K562 (cell line): ENCODE data around the gene MEA1. TPM values are rescaled to one million over a fixed set of nuclear protein-coding genes. Genes with fewer than 3 reads are reported as not detected.

Experiments
- CBX8 ChIP-seq: fragments of 200-600 bp; sonication (generic); IDR thresholded peaks from 2 replicates; pipeline ENCODE4 v1.6.1; 2012; ENCODE audit warnings: borderline replicate concordance, mixed run types, low read depth, mild to moderate bottlenecking, moderate library complexity, mixed read lengths, low read length, control low read depth, inconsistent platforms; ENCODE audit not compliant: poor library complexity, severe bottlenecking; ENCODE audit errors: extremely low read depth
- CREB3 ChIP-seq: fragments of 450-650 bp; conservative IDR thresholded peaks from 2 replicates; pipeline ENCODE4 v1.6.1; 2016; ENCODE audit warnings: missing genetic modification characterization, low read depth, mild to moderate bottlenecking, missing compliant biosample characterization, moderate library complexity
- CREBBP ChIP-seq: IDR thresholded peaks from one replicate; pipeline ENCODE4 v1.6.1; 2012; ENCODE audit warnings: low read depth, mild to moderate bottlenecking, control low read depth, inconsistent platforms, low read length
- EWSR1 ChIP-seq: fragments of 450-650 bp; IDR thresholded peaks from 2 replicates; pipeline ENCODE4 v1.6.1; 2018; ENCODE audit warnings: borderline replicate concordance, mild to moderate bottlenecking, low read depth, moderate library complexity; ENCODE audit not compliant: partially characterized antibody
- GABPA ChIP-seq: fragments of 200-800 bp; sonication (Bioruptor generic); conservative IDR thresholded peaks from 2 replicates; pipeline ENCODE4 v1.6.1; 2016; ENCODE audit warnings: low read depth, missing genetic modification characterization, missing compliant biosample characterization
- IRF2 ChIP-seq: sonication (generic); formaldehyde crosslinking; IDR thresholded peaks from 2 replicates; pipeline ENCODE4 v1.8.1; 2022; ENCODE audit warnings: mild to moderate bottlenecking, missing genetic modification reagents
- KLF16 ChIP-seq: IDR thresholded peaks from 2 replicates; pipeline ENCODE4 v1.6.1; 2016; ENCODE audit warnings: antibody characterized with exemption
- MAX ChIP-seq: sonication (generic); formaldehyde crosslinking; IDR thresholded peaks from 2 replicates; pipeline ENCODE4 v1.9.0; 2022; ENCODE audit warnings: mild to moderate bottlenecking, missing genetic modification reagents
- SMAD4 ChIP-seq: fragments of 250-450 bp; sonication (Bioruptor Pico); conservative IDR thresholded peaks from 2 replicates; pipeline ENCODE4 v1.8.0; 2021; ENCODE audit warnings: inconsistent platforms, mild to moderate bottlenecking, moderate library complexity
- SP2 ChIP-seq: IDR thresholded peaks from 2 replicates; pipeline ENCODE4 v1.6.1; 2011; ENCODE audit warnings: mild to moderate bottlenecking, low read depth, low read length, moderate library complexity; ENCODE audit not compliant: poor library complexity, severe bottlenecking; ENCODE audit errors: extremely low read depth
- TAL1 ChIP-seq: fragments of 450-650 bp; IDR thresholded peaks from 2 replicates; pipeline ENCODE4 v1.6.1; 2016; ENCODE audit warnings: mild to moderate bottlenecking
- ZBTB17 ChIP-seq: fragments of 450-650 bp; formaldehyde crosslinking; IDR thresholded peaks from 2 replicates; pipeline ENCODE4 v1.4.0; 2020; ENCODE audit warnings: mild to moderate bottlenecking
- ZNF280B ChIP-seq: fragments of 250-450 bp; sonication (Bioruptor Pico); IDR thresholded peaks from 2 replicates; pipeline ENCODE4 v1.5.1; 2021; ENCODE audit warnings: mild to moderate bottlenecking
- ZNF311 ChIP-seq: fragments of 250-450 bp; sonication (Bioruptor Pico); IDR thresholded peaks from 2 replicates; pipeline ENCODE4 v1.4.0; 2020; ENCODE audit warnings: mild to moderate bottlenecking, moderate library complexity
- ZNF561 ChIP-seq: fragments of 450-650 bp; formaldehyde crosslinking; conservative IDR thresholded peaks from 2 replicates; pipeline ENCODE4 v1.4.0; 2020; ENCODE audit warnings: mild to moderate bottlenecking, moderate library complexity
- ZNF699 ChIP-seq: fragments of 250-450 bp; sonication (Bioruptor Pico); IDR thresholded peaks from 2 replicates; pipeline ENCODE4 v1.8.0; 2021; ENCODE audit warnings: mild to moderate bottlenecking, moderate library complexity; ENCODE audit not compliant: insufficient replicate concordance
- polyA plus RNA-seq, 8 experiments: library from polyadenylated mRNA; depleted of rRNA in 4 of 8; stranded (reverse) in 5 of 8; unstranded in 3 of 8; fragments of >200 nt; fragmentation: Nextera tagmentation in 2 of 8; fragmentation: Illumina TruSeq in 1 of 8; extraction: Ambion mirVana in 2 of 8; extraction: Trizol in 1 of 8; gene quantifications; 2 replicates each; pipeline versions ENCODE4 v1.2.1 to v1.2.3, GENCODE V29; 2011 to 2014; ENCODE audit warnings: inconsistent platforms in 1 of 8, missing spikeins in 1 of 8
- total RNA-seq, 7 experiments: library from RNA; depleted of rRNA in 6 of 7; stranded (reverse); fragments of >200 nt in 6 of 7; fragmentation: Illumina TruSeq in 2 of 7; extraction: Trizol in 2 of 7; gene quantifications; 2 replicates each; pipeline versions ENCODE4 v1.2.1 to v1.2.3, GENCODE V29; 2011 to 2021; ENCODE audit warnings: low replicate concordance in 1 of 7
- TF ChIP-seq, protein P1 (sequence below): sonication (generic); formaldehyde crosslinking; IDR thresholded peaks from 2 replicates; pipeline ENCODE4 v1.8.1; 2022; ENCODE audit warnings: missing genetic modification reagents
- TF ChIP-seq, protein P2 (sequence below): IDR thresholded peaks from 2 replicates; pipeline ENCODE4 v1.6.1; 2011; ENCODE audit warnings: borderline replicate concordance, low read depth, mild to moderate bottlenecking, moderate library complexity, low read length; ENCODE audit not compliant: insufficient read depth, poor library complexity, severe bottlenecking

Gene MEA1
- total and polyA plus RNA-seq, 9 of the 15 experiments (the other 6 are each of a cell fraction or from before 2014, with no cell fraction given): 86.8 to 210 (median 152) TPM

DNA sequence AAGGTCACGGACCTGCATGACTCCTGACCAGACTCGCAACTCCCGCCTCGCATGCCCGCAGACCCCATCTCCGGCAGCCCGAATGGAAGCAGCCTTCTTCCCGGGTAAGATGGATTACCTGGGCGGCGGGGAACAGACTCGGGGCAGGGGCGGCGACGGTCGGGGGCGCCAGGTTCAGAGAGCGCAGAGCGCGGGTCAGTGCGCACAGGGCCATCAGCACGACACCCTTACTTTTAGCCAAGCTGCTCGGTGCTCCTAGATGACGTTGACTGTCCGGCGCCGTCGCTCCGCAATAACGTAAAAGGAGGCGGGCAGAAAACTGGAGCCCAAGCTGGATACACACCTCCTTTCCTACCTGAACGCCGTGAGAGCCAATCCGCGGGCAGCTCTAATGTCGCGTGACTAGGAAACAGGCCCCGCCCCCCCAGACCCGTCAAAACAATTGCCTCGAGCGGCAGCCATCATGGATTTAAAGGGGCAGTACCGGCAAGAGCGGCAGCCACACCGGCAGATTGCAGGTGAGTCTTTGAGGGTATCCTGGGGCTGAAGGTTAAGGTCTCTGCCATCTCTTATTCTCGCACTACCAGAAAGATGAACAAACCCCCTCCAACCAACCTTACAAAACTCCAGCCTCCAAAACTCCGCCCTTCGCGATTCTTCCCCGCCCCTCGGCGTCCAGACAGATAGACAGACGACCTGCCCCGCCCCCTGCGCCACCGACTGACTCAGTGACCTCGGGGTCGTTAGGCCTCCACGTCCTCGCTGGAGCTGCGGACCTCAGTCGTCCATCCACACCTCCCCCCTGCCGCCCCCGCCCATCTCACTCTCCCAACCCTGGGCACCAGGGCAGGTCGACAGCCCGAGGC lies 45.7 kb upstream of the MEA1 start, which contains the start of the genes KLC4 and MRPL2 (continued):
- TF ChIP-seq ZNF311 (CRISPR knock-in tag) (no peak), IRF2 (CRISPR knock-in tag) (no peak), SMAD4 (CRISPR knock-in tag) (peak; percentile 96), KLF16 (no peak), CREBBP (no peak), SP2 (peak; percentile 26), EWSR1 (no peak), ZNF699 (no peak), ZNF561 (CRISPR knock-in tag) (no peak), ZBTB17 (CRISPR knock-in tag) (peak; percentile 94), ZNF280B (CRISPR knock-in tag) (no peak), TAL1 (no peak), CREB3 (tag) (no peak), CBX8 (no peak), GABPA (tag) (no peak), MAX (CRISPR knock-in tag) (peak; percentile 83)
- TF ChIP-seq, protein P1, sequence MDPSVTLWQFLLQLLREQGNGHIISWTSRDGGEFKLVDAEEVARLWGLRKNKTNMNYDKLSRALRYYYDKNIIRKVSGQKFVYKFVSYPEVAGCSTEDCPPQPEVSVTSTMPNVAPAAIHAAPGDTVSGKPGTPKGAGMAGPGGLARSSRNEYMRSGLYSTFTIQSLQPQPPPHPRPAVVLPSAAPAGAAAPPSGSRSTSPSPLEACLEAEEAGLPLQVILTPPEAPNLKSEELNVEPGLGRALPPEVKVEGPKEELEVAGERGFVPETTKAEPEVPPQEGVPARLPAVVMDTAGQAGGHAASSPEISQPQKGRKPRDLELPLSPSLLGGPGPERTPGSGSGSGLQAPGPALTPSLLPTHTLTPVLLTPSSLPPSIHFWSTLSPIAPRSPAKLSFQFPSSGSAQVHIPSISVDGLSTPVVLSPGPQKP (CRISPR knock-in tag): no peak
- TF ChIP-seq, protein P2, sequence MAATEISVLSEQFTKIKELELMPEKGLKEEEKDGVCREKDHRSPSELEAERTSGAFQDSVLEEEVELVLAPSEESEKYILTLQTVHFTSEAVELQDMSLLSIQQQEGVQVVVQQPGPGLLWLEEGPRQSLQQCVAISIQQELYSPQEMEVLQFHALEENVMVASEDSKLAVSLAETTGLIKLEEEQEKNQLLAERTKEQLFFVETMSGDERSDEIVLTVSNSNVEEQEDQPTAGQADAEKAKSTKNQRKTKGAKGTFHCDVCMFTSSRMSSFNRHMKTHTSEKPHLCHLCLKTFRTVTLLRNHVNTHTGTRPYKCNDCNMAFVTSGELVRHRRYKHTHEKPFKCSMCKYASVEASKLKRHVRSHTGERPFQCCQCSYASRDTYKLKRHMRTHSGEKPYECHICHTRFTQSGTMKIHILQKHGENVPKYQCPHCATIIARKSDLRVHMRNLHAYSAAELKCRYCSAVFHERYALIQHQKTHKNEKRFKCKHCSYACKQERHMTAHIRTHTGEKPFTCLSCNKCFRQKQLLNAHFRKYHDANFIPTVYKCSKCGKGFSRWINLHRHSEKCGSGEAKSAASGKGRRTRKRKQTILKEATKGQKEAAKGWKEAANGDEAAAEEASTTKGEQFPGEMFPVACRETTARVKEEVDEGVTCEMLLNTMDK: no peak
